GM21515 (cell line): ENCODE data around the gene HIVEP3.

Experiments used
- ATAC-seq: cut with Tn5 transposase; IDR thresholded peaks from one replicate; pipeline ENCODE4 v1.9.1; 2021; ENCODE audit not compliant: unreplicated experiment

Gene HIVEP3

GRCh38 chr1:41640141-41640751 is 278.5 kb downstream of the HIVEP3 start:
- ATAC-seq = no peak

GRCh38 chr1:41639332-41639936 is 279.3 kb downstream of the HIVEP3 start:
- ATAC-seq = no peak

GRCh38 chr1:41638086-41639024 is 280.4 kb downstream of the HIVEP3 start:
- no peak for ATAC-seq

GRCh38 chr1:41637367-41637766 is 281.4 kb downstream of the HIVEP3 start:
- no peak for ATAC-seq

GRCh38 chr1:41633764-41634163 is 285.0 kb downstream of the HIVEP3 start:
- ATAC-seq = no peak

GRCh38 chr1:41632781-41633575 is 285.7 kb downstream of the HIVEP3 start:
- no peak for ATAC-seq

- no peak for ATAC-seq
Measured at GRCh38 chr1:41631971-41632370, 286.8 kb downstream of the HIVEP3 start.

GRCh38 chr1:41631154-41631553 is 287.6 kb downstream of the HIVEP3 start:
- no peak for ATAC-seq

GRCh38 chr1:41629571-41629970 is 289.2 kb downstream of the HIVEP3 start:
- no peak for ATAC-seq

GRCh38 chr1:41629141-41629540 is 289.6 kb downstream of the HIVEP3 start:
- no peak for ATAC-seq

- no peak for ATAC-seq
Measured at GRCh38 chr1:41627491-41628280, 291.0 kb downstream of the HIVEP3 start.

- no peak for ATAC-seq
Measured at GRCh38 chr1:41626616-41627375, 291.9 kb downstream of the HIVEP3 start.

GRCh38 chr1:41626146-41626545 is 292.6 kb downstream of the HIVEP3 start:
- ATAC-seq = no peak

- no peak for ATAC-seq
Measured at GRCh38 chr1:41623736-41624135, 295.0 kb downstream of the HIVEP3 start.

- ATAC-seq = peak; percentile 72
Measured at GRCh38 chr1:41622859-41623732, 295.6 kb downstream of the HIVEP3 start.

- ATAC-seq = no peak
Measured at GRCh38 chr1:41622402-41622801, 296.3 kb downstream of the HIVEP3 start.

- no peak for ATAC-seq
Measured at GRCh38 chr1:41621791-41622190, 296.9 kb downstream of the HIVEP3 start.

- ATAC-seq = no peak
Measured at GRCh38 chr1:41621256-41621655, 297.5 kb downstream of the HIVEP3 start.
